ENCODE measurements around the gene F2RL2. TPM values are rescaled to one million over a fixed set of nuclear protein-coding genes. Genes with fewer than 3 reads are reported as not detected.

F2RL2 gene
- total RNA-seq, 2 experiments from 2014 or later = not detected

- ATAC-seq (no peak), DNase-seq (no peak)
- TF ChIP-seq CTCF (IDR thresholded peaks at IDR 0.05) = no peak
- Mint-ChIP-seq H3K27ac (no peak overlapping the region), H3K4me1 (ENCODE audit: low read depth) (no peaks in the 10 kb centered on the region), H3K4me3 (no peak overlapping the region), H3K36me3 (ENCODE audit: low read depth) (peaks cover 17% of the 10 kb centered on the region), H3K9me3 (no peaks in the 10 kb centered on the region), H3K27me3 (no peaks in the 10 kb centered on the region)
- intact Hi-C loops (cut with micrococcal nuclease) = no loop called here
- ChIA-PET POLR2A (no interaction called here), CTCF (no interaction called here)
Measured at GRCh38 chr5:76664079-76664478, 40.9 kb upstream of the F2RL2 start.

DNA sequence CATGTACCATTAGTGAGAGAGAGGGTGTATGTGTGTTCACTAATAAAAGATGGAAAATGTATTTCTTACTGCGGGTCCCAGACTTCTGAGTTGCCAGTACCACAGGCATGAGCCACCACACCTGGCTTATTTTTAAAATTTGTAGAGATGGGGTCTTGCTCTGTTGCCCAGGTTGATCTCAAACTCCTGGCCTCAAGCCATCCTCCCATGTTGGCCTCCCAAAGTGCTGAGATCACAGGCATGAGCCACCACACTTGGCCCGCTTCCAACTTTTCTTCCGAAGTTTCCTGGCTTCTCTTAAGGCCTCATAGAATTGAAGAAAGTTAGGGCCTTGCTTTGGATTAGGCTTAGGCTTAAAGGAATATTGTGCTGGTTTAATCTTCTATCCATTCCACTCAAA is 40.4 kb upstream of the F2RL2 start:
- Mint-ChIP-seq H3K27ac (no peak overlapping the region), H3K4me1 (ENCODE audit: low read depth) (no peaks in the 10 kb centered on the region), H3K36me3 (ENCODE audit: low read depth) (peaks cover 17% of the 10 kb centered on the region), H3K4me3 (no peak overlapping the region), H3K27me3 (no peaks in the 10 kb centered on the region), H3K9me3 (no peaks in the 10 kb centered on the region)
- ATAC-seq (no peak), DNase-seq (no peak)
- ChIA-PET CTCF (no interaction called here), POLR2A (no interaction called here)
- TF ChIP-seq CTCF (IDR thresholded peaks at IDR 0.05) = no peak
- intact Hi-C loops (cut with micrococcal nuclease) = no loop called here

DNA sequence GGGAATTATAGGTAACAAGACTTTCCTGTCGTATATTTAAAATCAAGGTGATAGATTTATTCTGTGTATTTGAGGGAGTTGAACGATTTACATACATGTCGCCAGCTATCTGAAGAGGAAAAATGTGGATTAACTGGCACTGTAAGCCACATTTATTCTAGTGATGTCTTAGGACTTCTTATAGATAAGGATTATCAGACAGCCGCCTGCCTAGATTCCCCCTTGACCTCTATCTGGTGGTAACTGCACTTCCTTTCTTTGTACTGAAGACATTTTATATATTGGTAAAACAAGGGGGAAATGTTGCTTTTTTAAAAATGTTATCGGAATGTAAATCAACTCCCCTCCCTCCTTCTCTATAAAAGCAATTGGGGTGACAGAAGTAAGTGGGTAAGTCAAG is 39.3 kb upstream of the F2RL2 start:
- ATAC-seq (no peak), DNase-seq (no peak)
- Mint-ChIP-seq H3K36me3 (ENCODE audit: low read depth) (peaks cover 22% of the 10 kb centered on the region), H3K4me3 (no peak overlapping the region), H3K4me1 (ENCODE audit: low read depth) (no peaks in the 10 kb centered on the region), H3K27me3 (no peaks in the 10 kb centered on the region), H3K9me3 (no peaks in the 10 kb centered on the region), H3K27ac (no peak overlapping the region)
- intact Hi-C loops (cut with micrococcal nuclease) = no loop called here
- ChIA-PET POLR2A (no interaction called here), CTCF (interaction anchor here (0.9 to 1.5 kb wide), 3 partner anchors 11 to 112 kb away, joined by 3 to 6 read pairs (median 4); no protein-coding TSS in a partner anchor)
- TF ChIP-seq CTCF (IDR thresholded peaks at IDR 0.05) = no peak

- intact Hi-C loops (cut with micrococcal nuclease) = no loop called here
- H3K27ac Mint-ChIP-seq = no peak overlapping the region
- H3K9me3 Mint-ChIP-seq = no peaks in the 10 kb centered on the region
- H3K27me3 Mint-ChIP-seq = no peaks in the 10 kb centered on the region
- ATAC-seq (no peak), DNase-seq (no peak)
- TF ChIP-seq CTCF (IDR thresholded peaks at IDR 0.05) = no peak
- CTCF ChIA-PET = no interaction called here
- no peak overlapping the region for H3K4me3 Mint-ChIP-seq
- H3K36me3 Mint-ChIP-seq (ENCODE audit: low read depth) = peaks cover 24% of the 10 kb centered on the region
- POLR2A ChIA-PET = no interaction called here
- peaks cover 4% of the 10 kb centered on the region for H3K4me1 Mint-ChIP-seq (ENCODE audit: low read depth)
Measured at GRCh38 chr5:76660360-76660759, 37.2 kb upstream of the F2RL2 start.

GRCh38 chr5:76657683-76658311 is 34.6 kb upstream of the F2RL2 start:
- no peak for DNase-seq
- no peaks in the 10 kb centered on the region for H3K27me3 Mint-ChIP-seq
- ATAC-seq = no peak
- POLR2A ChIA-PET = no interaction called here
- no peak for TF ChIP-seq CTCF (IDR thresholded peaks at IDR 0.05)
- peaks cover 8% of the 10 kb centered on the region for H3K4me1 Mint-ChIP-seq (ENCODE audit: low read depth)
- CTCF ChIA-PET = interaction anchor here (1.0 to 2.1 kb wide), 3 partner anchors 12 to 117 kb away, joined by 3 to 8 read pairs (median 6); no protein-coding TSS in a partner anchor
- H3K27ac Mint-ChIP-seq = no peak overlapping the region
- no peak overlapping the region for H3K4me3 Mint-ChIP-seq
- intact Hi-C loops (cut with micrococcal nuclease) = no loop called here
- peaks cover 27% of the 10 kb centered on the region for H3K36me3 Mint-ChIP-seq (ENCODE audit: low read depth)
- H3K9me3 Mint-ChIP-seq = no peaks in the 10 kb centered on the region
